Glomerular endothelial cell (primary cell): ENCODE data around the gene SLC16A2. TPM values are rescaled to one million over a fixed set of nuclear protein-coding genes. Genes with fewer than 3 reads are reported as not detected.
"Not testable (repeated sequence)": the region's sequence is repeated elsewhere in the genome, so short reads cannot be mapped to it uniquely, and the experiment has no call there.

Experiments used
- DNase-seq: peaks from one replicate; pipeline ENCODE4 v3.0.0-alpha.2; 2011; ENCODE audit warnings: low read depth, low spot score; ENCODE audit errors: extremely low read depth
- total RNA-seq: library from RNA; depleted of rRNA; stranded (reverse); fragments of >200 nt; gene quantifications from 2 replicates; pipeline ENCODE4 v1.2.3, GENCODE V29; 2015

The SLC16A2 gene
- total RNA-seq, 1 donor from 2014 or later = 1.9 TPM

DNA sequence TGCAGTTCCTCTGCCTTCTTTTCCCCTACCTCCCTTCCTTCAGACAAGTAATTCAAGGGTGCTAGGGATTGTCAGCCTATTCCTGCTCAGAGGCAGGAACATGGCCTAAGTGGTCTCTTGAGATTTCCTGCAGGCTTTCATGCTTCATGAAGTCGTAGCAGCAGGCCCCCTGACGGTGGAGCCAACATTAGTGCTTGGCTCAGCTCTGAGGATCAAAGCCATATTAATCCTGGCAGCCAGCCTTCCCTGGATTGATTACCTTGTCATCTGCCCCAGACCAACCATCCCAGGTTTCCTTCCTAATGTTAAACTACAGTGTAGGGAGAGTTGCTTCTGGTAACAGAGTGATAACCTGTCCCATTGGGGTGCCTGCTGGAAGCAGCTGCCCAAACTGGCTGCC lies 84.1 kb downstream of the SLC16A2 start:
- DNase-seq = no peak

GRCh38 chrX:74506317-74507115 lies 85.2 kb downstream of the SLC16A2 start:
- no peak for DNase-seq

GRCh38 chrX:74507191-74507590 lies 85.9 kb downstream of the SLC16A2 start:
- no peak for DNase-seq

- DNase-seq = no peak
These were observed 88.7 kb downstream of the SLC16A2 start for GRCh38 chrX:74509989-74510388.

- no peak for DNase-seq
These were observed 89.1 kb downstream of the SLC16A2 start for GRCh38 chrX:74510401-74510800.

- no peak for DNase-seq
These were observed 90.4 kb downstream of the SLC16A2 start for GRCh38 chrX:74511704-74512103.

GRCh38 chrX:74514384-74514783 lies 93.1 kb downstream of the SLC16A2 start:
- DNase-seq = no peak

- no peak for DNase-seq
These were observed 94.1 kb downstream of the SLC16A2 start for GRCh38 chrX:74515356-74515755.

DNA sequence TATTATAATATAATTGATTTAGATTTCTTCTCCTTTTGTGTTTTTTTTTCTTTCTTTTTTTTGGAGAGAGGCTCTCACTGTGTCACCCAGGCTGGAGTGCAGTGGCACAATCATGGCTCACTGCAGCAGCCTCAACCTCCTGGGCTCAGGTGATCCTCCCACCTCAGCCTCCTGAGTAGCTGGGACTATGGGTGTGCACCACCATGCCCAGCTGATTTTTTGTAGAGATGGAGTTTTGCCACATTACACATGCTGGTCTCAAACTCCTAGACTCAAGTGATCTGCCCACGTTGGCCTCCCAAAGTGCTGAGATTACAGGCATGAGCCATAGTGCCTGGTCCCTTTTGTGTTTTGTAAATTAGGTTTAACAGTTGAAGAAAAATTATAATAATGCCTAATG lies 94.7 kb downstream of the SLC16A2 start:
- not testable (repeated sequence) for DNase-seq

GRCh38 chrX:74519870-74520269 lies 98.6 kb downstream of the SLC16A2 start:
- DNase-seq = no peak

GRCh38 chrX:74520291-74520690 lies 99.0 kb downstream of the SLC16A2 start:
- no peak for DNase-seq

DNA sequence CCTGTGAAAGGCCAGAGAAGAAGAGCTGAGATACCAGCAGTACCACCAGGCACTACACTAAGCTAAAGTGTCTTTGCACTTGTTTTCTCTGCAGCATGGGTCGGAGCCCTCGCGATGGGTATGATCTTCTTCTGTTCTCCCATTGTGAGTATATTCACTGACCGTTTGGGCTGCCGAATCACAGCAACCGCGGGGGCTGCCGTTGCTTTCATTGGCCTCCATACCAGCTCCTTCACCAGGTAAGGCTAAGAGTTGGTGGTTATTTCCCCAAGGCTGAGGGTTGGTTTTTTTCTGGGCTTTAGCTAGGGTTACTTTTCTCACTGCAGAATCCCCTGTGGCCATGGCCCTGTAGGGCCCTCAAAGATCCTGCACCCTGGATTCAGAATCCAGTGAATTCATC lies 99.6 kb downstream of the SLC16A2 start:
- no peak for DNase-seq

DNA sequence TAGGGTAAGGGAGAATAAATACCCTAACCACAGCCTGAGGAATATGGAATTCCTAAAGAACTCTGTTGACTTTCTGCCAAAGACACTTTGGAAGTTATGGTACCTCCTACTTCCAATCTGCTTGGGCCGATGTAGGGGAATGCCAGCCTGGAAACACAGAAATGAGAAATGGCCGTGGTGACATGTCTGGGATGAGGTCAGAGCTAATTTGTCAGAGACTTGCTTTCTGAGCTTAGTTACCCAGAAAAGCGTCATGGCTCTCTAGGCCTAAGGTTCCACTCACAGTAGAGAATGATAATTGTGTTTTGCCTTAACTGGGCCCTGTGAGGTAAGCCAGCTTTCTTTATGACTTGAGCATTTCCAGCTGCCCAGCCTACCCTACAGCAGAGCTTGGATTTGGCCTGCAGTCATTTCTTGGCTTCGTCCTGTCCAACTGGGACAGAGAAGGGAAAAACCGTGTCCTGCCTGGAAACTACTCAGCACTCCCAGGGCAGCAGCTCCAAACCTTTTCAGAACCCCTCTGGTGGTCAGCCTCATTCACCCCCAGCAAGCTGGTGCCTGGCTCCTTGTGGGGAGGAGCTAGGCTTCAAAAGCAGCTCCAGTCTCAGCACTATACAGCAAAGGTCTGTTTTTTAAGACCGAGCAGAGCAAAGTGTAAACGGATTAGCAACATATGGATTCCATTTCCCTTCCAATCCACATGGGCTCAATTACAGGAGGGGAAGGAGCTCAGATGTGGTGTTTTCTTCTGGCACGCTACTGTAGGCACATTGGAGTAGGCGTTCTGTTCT lies 100.9 kb downstream of the SLC16A2 start:
- no peak for DNase-seq

- DNase-seq = no peak
These were observed 101.9 kb downstream of the SLC16A2 start for GRCh38 chrX:74523224-74523623.

DNA sequence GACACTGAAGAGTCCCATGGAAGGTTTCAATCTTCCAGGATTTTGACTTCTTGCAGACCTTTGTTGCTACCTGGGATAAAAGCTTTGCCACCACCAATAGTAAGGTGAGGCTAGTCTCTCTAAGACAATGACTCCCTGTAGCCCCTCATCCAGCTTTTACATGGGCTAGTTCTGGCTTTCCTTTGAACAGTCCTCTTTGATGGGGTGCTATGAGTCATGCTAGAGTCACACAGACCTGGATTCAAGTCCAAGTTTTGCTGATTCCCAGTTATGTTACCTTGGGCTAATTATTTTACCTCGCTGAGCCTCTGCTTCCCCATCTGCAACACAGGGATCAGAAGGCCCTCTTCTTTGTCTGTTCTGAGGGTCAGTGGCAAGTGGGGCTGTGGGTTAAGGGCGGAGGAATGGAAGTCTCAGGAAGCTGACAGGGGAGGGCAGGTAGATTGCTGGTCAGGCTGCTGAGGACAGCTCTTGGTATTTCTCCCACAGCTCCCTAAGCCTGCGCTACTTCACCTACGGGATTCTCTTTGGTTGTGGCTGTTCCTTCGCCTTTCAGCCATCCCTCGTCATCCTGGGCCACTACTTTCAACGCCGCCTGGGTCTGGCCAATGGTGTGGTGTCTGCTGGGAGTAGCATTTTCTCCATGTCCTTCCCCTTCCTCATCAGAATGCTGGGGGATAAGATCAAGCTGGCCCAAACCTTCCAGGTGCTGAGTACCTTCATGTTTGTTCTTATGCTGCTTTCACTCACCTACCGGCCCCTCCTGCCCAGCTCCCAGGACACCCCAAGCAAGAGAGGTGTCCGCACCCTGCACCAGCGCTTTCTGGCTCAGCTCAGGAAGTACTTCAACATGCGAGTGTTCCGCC lies 102.8 kb downstream of the SLC16A2 start:
- DNase-seq = no peak

GRCh38 chrX:74525116-74525515 lies 103.8 kb downstream of the SLC16A2 start:
- DNase-seq = no peak

DNA sequence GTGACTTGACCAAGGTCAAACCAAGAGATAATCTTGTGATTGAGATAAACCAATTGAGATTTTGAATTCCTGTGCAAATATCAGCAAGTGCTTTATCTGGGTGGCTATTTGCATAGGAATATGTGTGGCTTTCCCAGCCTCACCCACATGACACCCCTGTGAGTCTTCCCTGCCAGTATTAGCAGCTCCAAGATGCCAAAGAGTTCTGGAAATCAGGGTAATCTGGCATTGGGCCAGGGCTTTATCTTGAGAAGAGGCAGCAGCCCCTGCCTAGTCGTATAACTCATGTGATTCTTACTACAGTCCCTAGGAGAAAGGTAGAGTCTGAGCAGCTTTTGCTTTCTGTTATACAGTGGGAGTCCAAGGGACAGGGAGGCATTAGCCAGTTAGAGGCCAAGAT lies 105.5 kb downstream of the SLC16A2 start:
- DNase-seq = no peak

- DNase-seq = no peak
These were observed 106.1 kb downstream of the SLC16A2 start for GRCh38 chrX:74527350-74527749.

GRCh38 chrX:74529311-74529710 lies 108.0 kb downstream of the SLC16A2 start:
- no peak for DNase-seq

DNA sequence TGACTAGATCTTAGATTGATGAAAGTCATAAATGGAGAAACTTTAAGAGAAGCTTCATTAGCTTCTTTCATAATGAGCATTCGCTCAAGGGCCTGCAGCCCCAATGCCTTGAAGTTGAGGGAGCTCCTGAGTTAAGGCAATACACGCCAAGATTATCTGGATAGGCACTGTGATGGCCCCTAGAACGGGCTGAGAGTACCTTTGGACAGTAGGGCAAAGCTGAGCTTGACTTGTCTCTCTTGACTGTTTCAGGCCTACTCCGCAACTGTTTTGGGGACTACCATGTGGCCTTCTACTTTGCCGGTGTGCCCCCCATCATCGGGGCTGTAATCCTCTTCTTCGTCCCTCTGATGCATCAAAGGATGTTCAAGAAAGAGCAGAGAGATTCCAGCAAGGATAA lies 109.8 kb downstream of the SLC16A2 start:
- DNase-seq = no peak

- DNase-seq = no peak
These were observed 113.3 kb downstream of the SLC16A2 start for GRCh38 chrX:74534569-74535038.
